Thyroid gland (tissue), 4 donors: ENCODE measurements around the gene MAEA.

Experiments
- CTCF ChIP-seq, 6 experiments: fragments of 200-600 bp in 3 of 6; fragments of 450-650 bp in 3 of 6; sonication (generic) in 3 of 6; IDR thresholded peaks; one replicate each; pipeline ENCODE4 v1.5.1; 2016 to 2019; ENCODE audit warnings: antibody characterized with exemption in 6 of 6, mild to moderate bottlenecking in 2 of 6, inconsistent platforms in 1 of 6, moderate library complexity in 1 of 6
- POLR2A ChIP-seq, 2 donors: fragments of 450-650 bp; IDR thresholded peaks; one replicate each; pipeline ENCODE4 v1.6.1; 2017; ENCODE audit warnings: antibody characterized with exemption in 2 of 2, mild to moderate bottlenecking in 2 of 2, moderate library complexity in 1 of 2

- TF ChIP-seq CTCF (IDR thresholded peaks at IDR 0.05) = no peak
- TF ChIP-seq POLR2A (IDR thresholded peaks at IDR 0.05) = no peak
Observed at GRCh38 chr4:1378559-1379231, 89.0 kb downstream of the MAEA start.
